Activated T-cell treated with anti-CD3 and anti-CD28 coated beads, Interleukin-2, amount 50 U/mL, for 1 hour (primary cell): ENCODE measurements around the gene TCOF1.

ENCODE experiments used
- DNase-seq: peaks from one replicate; pipeline ENCODE4 v3.0.0-alpha.2; 2020

TCOF1 gene

DNA sequence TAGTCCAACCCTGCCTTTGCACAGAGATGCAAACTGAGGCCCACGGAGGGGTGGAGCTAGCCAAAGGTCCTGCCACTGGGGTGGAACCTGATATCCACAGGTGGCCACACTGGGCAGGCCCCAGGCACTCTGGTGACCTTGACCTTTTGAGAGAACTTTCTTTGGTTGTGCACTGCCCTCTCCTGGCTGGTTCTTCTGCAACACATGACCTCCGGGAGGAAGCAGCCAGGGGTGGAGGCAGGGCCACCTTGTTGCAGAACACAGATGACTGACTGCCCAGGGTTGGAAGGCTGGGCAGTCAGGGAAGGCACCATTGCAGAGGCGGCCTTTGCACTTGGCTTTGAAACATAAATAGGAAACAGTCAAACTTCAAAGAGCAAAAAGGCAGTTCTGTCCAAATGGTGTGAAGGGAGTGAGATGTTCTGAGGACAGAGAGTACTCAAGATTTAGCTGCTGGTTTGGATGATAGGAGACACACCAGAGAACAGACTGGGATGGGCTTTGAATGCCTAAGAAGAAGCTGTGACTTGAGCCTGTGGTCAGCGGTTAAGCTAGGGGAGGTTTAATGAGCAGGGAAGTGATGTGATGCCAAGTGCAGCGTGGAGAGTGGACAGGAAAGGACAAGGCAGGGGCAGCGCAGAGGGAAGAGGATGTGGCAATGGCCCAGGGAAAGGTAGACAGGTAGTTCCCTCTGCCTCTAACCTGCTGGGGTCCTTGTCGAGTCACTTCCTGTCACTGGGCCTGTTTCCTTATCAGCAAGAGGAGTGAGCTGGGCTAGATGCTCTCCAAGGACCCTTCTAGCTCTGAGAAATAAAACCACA is 6.8 kb upstream of the TCOF1 start:
- peak; percentile 28 for DNase-seq

DNA sequence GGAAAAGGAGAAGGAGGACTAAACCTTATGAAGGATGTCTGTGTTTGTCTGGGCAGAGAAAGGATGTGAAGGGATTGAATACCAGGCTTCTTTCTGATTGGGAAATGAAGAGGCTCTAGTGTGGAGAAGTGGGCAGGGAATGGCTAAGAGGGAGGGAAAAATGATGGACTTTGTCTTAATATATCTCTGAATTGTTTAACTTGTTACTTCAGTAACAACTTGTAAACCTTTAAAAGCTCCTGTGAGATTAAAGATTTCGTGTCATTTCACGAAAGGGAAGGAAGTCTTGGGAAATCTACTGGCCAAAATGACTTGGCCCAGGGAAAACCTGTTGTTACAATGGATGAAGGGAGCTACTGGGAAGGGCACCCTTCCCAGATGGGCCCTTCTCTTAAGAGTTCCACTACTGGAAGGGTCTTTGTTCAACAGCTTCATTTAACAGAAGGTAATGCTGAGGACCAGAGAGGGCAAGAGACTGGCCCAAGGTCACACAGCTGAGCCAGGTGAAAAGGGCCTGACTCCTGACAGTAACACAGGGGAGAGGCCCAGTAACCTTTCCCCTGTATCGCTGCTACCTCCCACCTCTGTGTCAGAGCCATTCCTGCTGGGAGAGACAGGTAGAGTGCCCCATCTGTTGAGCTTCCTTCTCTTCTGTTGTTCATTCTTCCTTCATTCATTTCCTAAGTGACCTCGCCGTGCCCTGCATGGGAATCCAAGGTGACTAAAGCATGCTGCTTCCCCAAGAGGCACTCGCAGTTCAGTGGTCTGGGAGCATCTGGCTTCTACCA is 5.1 kb upstream of the TCOF1 start:
- no peak for DNase-seq

DNA sequence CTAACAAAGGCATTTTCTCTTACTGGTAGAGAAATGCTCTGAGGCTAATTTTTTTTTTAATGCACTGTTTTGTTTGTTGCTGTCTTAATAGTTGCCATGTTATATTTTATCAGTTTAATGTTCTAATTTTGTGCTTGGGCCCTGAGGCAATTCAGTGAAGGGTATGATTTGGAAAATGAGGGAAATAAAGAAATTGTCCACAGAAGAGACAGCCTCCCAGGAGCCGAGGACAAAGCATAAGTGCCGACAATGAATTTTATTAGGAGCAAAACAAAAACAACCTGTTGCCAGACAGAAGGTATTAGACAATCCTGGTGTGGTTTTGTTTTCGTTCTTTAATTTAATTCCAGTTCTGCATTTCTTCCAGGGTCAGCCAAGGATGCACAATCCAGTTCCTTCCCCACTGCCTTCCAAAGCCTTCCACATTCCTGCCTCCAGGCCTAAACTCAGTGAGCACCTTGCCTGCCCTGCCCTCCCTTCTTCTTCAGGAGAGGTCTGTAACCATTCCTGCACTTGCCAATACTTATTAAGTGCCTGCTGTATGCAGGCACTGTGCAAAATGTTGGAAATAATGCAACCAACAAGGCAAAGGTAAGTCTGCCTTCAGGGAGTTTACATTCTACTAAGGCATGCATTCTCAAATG is 4.3 kb upstream of the TCOF1 start:
- DNase-seq = no peak

DNA sequence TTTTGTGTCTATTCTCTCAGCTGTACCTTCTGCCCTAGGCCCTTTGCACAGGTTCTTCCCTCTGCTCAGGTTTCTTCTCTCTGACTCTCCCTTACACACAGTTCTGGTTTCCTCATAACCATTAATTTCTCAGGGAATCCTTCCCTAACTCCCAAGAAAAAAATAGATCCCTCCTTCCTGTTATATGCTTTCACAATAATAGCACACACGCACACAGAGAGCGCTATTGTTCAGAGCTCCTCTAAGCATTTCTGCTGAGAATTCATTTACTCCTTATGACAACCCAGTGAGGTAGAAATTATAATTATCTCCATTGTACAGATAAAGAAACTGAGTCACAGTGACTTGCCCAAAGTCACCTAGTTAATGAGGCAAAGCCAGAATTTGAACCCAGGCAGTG is 1.7 kb upstream of the TCOF1 start:
- no peak for DNase-seq

DNA sequence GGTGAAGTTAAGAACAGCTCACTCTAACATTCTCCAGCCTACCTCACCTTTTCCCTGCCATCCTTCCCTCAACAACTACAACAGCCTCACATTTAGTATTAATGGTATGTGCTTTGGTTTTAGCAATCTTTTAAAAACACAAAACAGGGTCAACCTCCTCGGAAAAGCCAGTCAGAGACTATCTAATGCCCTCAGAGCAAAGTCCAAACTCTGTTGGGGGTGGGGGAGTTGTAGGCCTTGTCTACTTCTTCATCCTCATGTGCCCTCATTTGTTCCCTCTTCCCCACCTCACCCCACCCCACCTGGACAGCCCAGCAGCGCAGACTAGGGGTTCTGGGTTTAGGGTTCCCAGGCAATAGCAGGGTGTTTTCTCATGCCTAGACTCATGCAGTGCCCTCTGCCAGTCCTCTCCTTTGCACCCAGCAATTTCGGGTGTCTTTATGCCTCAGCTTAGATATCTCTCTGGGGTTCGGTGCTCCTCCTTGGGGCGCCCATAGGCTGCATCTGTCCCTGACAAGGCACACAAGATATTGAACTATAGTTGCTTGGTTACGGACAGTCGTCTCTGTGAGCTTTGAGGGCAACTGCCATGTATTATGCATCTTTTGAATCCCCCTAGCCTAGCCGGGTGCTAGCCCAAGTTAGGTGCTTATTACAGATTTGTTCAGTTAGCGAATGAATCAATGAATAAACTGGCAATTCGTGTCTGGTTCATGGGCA is 762 bp upstream of the TCOF1 start:
- DNase-seq = no peak

DNA sequence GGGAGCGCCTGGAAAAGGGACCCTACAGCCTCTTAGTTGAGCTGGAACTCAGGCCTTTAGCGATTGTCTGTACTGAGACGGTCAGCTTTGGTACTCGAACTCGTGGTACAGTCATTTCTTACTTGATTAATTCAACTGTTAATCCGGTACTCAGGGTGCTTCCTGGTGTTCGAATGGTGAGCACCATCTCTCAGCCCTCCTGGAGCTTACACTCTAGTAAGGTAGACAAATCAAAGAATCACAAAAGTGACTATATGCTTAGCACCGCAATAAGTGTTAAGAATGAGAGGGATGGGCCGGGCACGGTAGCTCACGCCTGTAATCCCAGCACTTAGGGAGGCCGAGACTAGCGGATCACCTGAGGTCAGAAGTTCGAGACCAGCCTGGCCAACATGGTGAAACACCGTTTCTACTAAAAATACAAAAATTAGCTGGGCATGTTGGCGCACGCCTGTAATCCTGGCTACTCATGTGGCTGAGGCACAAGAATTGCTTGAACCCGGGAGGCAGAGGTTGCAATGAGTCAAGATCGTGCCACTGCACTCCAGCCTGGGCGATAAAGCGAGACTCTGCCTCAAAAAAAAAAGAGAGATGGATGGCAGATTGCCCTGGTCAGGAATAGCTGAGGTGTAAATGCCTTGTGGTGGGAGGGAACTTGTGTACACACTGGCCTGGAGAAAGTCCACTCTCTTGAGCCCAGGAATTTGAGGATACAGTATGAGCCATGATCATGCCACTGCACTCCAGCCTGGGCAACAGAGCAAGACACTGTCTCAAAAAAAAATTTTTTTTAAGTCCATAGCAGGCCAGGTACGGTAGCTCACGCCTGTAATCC is 981 bp downstream of the TCOF1 start:
- no peak for DNase-seq

DNA sequence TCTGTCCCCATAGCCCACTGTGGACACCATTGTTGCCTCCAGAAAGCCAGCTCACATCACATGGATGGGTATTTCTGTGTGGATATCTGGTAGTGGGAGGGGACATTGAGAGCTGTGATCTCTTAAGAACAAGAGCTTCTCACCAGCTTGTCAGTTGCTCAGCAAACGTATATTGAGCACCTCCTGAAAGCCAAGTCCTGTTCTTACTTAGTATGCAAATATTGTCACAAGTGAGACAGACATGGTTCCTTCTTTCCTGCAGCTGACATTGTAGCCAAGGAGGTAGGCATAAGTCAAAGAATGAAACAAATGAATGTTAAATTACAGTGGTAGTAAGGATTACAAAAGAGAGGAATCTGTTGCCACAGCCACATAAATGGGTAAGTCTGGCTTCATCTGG is 3.8 kb downstream of the TCOF1 start:
- DNase-seq = no peak

DNA sequence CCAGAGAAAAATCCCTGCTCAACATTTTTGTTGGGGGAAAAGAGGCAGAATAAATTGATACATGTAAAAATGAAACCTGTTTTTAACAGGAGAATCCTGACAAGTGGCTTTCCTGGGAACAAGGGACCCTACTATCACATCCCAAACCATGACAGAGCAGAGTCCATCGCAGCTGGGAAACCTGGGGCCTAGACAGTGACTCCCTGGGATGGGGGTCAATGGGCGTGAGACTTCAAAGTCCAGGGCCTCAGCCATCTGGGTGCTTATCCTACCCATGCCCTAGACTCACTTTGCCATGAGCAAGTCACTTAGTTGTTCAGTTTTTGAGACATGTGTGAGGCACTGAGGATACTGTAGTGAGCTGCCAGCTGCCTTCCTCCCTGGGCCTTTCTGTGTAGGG is 5.7 kb downstream of the TCOF1 start:
- no peak for DNase-seq

DNA sequence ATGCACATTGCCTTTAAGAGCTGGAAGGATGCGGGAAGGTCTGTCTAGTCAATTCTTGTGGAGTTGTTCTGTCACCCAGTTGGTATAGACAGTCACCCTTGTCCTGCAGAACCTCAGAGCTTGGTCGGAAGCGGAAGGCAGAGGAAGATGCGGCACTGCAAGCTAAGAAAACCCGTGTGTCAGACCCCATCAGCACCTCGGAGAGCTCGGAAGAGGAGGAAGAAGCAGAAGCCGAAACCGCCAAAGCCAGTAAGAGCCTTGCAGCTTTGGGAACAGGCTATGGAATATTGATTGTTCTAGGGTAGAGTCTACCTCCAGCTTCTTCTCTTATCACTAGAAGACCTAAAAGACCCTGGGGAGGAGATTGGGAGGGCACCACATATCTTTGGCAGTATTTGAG is 6.5 kb downstream of the TCOF1 start:
- DNase-seq = no peak

DNA sequence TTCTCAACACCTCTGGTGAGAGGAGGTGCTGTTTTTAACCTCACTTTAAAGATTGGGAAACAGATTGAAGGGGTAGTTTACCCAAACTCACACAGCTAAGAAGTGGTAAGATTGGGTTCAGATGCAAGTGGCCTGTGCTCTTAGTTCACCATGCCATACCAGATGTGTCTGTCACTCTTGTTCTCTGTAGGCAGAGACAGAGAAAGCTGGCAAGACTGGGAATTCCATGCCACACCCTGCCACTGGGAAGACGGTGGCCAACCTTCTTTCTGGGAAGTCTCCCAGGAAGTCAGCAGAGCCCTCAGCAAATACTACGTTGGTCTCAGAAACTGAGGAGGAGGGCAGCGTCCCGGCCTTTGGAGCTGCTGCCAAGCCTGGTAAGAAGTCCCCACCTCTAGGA is 11.0 kb downstream of the TCOF1 start:
- DNase-seq = no peak

DNA sequence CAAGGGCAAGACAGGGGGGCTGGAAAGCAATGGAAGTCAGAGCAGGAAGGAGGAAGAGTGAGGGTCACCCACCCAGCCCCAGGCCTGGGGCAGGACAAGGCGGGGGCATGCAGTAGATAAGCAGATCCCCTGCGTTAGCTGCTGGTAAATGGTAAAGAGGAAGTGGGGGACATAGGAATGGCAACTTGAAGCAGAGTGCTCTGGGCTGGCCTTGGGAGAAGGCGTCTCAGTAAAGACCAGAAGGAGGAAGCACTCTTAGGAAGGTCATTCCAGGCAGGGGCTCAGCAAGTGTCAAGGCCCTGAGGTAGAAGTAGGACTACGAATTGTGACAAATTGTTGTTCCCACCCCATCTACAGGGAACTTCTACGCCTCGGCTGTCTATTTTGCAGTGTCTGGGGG is 15.1 kb downstream of the TCOF1 start:
- no peak for DNase-seq

DNA sequence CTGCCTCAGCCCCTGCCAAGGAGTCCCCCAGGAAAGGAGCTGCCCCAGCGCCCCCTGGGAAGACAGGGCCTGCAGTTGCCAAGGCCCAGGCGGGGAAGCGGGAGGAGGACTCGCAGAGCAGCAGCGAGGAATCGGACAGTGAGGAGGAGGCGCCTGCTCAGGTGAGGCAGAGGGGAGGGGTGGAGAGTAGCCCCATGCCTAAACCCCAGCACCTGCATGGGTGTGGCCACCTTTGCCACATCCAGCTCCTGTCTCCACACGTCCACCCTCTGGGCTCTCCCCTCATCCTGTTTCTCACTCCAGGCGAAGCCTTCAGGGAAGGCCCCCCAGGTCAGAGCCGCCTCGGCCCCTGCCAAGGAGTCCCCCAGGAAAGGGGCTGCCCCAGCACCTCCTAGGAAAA is 17.2 kb downstream of the TCOF1 start:
- no peak for DNase-seq

DNA sequence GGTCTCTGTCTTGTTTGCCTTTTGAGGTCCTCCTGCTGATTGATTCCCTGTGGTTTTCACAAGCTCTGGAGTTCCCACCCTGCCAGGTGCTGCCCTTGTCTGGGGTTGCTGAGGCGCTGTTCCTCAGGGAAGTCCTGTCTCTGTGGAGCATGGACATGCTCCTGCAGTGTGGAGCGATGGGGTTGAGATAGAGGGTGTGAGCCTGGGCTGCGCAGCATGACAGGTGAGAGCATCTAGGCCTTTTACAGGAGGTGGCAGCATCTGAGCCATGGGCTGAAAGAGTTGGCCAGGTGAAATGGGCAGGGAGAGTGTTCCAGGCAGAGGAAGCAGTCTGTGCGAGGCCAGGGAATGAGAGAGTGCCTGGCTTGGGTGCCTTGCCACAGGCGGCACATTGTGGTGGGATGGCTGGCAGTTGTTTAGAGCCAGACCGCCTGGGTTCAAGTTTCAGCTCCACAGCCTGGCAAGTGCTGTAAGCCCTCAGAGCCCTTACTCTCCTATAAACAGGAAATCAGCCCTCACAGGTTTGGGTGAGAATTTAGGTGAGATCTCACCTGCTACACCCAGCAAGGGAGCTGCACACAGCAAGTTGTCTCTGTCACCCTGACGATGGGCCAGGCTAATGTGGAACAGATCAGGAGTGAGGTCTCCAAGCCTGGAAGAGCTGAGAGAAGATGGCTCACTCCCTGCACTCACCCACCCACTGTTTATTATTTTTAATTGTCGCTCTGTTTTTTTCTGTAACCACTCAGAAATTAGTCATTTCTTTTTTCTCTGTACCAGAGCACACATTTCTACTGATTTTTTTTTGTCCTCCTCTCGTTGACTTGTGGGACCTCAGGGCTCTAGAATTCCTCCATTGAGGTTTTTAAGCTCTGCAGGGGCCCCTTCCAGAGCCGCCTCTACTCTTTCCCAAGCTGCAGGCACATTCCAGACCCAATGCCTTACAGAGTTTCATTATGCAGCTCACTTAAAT is 19.6 kb downstream of the TCOF1 start:
- DNase-seq = no peak

DNA sequence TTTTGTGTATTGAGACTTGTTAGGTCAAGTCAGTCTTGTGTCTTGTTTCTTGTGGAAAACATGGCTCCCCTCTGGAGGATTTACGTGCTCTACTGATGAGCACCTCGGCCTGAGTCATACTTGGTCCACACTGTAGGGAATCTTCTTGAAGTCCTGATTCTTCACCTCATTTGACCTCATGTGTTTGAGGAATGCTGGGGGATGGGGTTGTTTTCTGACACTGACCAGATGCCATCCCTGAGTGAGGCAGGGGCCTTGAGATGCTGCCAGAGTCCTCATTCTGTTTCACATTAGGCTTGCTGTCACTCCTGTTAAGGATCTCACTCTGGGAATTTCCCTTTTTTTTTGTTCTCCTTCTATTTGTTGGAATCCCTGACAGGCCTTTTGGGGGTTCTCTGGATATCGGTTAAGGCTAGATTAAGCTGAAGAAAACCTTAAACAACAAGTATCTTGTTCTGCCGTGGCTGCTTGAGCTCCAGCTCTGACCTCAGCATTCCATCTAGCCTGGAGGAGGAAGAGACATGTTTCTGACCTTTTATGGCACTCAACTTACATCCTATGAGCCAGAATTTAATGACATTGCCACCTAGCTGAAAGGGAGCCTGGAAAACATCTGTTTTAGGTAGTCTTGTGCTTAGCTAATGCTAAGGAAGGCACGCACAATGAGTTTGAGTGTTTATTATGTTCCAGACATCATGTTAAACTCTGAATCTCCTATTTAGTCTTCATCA is 20.6 kb downstream of the TCOF1 start:
- no peak for DNase-seq

DNA sequence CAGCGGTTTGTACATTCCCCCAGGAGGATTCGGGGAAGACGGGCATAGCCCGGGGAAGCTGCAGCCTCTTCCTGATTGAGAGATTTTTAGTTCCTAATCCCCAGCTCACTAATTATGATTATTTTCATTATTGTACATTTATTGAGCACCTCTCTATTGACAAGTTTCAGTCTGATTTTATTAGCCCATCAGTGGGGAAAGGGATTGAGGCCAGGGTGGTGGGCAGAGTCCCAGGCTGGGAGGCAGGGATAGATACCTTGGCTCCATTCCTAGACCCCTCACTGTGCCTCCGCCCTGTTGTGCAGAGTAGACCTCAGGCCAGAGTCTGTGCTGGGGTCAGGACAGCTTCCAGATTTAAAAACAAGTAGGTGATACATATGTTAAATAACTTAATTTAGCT is 27.2 kb downstream of the TCOF1 start:
- DNase-seq = no peak

DNA sequence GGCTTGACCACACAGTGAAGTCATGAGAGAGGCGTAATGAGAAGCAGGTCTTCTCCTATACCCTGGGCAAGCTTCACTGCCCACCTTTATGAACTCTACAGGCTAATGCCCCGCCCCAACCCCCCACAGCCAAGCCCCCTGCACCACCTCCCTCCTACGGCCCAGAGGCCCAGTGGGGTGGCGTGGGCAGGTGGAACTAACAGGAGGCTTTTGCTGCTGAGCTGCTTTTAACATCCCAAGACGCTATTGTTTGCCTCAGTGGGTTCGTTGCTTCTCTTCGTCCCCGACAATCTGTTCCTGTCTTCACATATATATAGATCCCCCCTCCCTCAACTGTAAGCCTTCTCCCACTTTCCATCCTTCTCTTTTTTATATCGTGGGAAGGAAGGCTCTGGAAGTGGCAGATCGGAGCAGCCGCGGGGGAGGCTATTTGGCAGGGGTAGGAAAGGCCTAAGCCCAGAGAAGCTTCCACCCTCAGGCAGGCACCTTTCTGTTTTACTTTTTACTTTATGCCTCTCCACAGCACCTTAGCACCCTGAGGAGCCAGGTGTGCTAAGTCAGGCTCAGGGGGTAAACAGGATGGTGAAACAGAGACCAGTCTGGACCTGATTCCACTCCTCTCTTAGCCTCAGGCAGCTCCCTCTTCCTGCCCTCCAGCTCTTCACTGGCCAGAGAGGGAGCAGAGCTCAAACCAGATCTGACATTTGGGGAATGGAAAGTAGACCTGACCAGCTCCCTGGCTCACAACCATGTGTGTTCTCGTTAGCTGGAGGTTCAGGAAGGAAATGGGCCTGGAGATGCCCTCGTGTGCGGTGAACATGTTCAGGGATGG is 28.7 kb downstream of the TCOF1 start:
- no peak for DNase-seq

DNA sequence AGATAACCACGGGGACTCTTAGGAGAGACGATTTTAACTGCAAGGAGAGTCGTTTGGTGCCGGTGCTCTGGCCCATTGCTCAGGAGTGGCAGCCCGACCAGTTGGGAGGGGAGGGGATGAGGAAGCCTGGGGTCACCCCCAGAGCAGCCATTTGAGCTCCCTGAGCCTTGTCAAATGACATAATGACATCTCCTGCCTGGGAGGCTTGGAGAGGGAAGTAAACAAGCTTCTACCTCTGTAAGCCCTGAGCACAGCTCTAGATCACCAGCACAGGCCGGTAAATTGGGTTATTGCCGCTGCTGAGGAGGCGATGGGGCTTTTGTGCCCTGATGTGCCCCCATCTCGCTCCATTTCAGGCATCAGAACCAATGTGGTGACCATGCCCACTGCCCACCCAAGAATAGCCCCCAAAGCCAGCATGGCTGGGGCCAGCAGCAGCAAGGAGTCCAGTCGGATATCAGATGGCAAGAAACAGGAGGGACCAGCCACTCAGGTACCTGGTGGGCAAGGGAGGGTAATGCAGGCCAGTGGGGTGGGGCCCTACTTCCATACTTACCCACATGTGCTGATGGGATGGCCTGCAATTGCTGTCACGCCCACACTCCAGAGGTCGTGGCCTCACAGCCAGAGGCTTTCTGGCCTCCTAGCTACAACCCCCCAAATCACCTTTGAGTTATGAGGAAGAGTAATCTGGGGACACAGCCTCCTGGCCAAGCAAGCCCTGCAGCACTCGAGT is 32.2 kb downstream of the TCOF1 start:
- DNase-seq = no peak

DNA sequence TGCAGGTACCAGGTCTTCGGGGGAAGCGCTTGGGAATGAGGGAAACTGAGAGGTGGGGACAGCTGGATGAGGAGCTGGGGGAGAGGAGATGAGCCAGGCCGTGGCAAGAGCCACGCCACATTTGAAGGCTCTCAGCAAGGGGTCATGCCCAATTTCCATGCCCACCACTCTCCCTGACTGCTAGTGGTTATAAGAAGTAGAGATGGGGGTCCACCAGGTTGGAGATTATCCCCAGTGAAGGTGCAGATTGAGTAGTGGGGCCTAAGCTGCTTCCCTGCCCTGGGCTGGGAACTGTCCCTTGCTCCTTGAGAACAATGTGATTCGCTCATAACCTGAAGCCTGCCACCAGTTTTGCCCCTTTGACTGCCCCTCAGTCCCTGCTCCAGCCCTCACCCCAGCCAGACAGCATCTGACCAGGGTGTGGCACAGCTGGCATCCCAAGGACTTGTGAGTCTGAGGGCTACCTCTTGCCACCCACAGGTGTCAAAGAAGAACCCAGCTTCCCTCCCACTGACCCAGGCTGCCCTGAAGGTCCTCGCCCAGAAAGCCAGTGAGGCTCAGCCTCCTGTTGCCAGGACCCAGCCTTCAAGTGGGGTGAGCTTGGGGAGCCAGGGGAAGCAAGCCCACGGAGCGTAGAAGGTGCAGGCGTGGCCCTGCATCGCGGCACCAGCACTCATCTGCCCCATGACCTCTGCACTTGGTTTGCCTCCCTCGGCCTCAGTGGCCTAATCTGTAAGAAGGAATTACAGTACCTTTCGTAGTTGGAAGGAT is 33.8 kb downstream of the TCOF1 start:
- no peak for DNase-seq
